Measurements from ENCODE around the gene LCN1. TPM values are rescaled to one million over a fixed set of nuclear protein-coding genes. Genes with fewer than 3 reads are reported as not detected.

Gene LCN1
- total RNA-seq, 2 experiments from 2014 or later: not detected

- TF ChIP-seq, protein P1, sequence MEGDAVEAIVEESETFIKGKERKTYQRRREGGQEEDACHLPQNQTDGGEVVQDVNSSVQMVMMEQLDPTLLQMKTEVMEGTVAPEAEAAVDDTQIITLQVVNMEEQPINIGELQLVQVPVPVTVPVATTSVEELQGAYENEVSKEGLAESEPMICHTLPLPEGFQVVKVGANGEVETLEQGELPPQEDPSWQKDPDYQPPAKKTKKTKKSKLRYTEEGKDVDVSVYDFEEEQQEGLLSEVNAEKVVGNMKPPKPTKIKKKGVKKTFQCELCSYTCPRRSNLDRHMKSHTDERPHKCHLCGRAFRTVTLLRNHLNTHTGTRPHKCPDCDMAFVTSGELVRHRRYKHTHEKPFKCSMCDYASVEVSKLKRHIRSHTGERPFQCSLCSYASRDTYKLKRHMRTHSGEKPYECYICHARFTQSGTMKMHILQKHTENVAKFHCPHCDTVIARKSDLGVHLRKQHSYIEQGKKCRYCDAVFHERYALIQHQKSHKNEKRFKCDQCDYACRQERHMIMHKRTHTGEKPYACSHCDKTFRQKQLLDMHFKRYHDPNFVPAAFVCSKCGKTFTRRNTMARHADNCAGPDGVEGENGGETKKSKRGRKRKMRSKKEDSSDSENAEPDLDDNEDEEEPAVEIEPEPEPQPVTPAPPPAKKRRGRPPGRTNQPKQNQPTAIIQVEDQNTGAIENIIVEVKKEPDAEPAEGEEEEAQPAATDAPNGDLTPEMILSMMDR (conservative IDR thresholded peaks at IDR 0.05; ENCODE audit: low read length): no peak
- TF ChIP-seq EZH2phosphoT487 (IDR thresholded peaks at IDR 0.05; ENCODE audit: borderline replicate concordance, low read depth, low read length): no peak
These were observed 28.2 kb upstream of the LCN1 start for GRCh38 chr9:135492886-135493669.

GRCh38 chr9:135494791-135495559 is 26.3 kb upstream of the LCN1 start:
- POLR2A ChIA-PET: no interaction called here
- Histone ChIP-seq H3K4me2 (ENCODE audit: low read length) (no peak overlapping the region), H3K27ac (ENCODE audit: low read depth, low read length, poor library complexity, severe bottlenecking) (no peak overlapping the region), H2AFZ (ENCODE audit: low read length) (no peak overlapping the region), H3K4me3 (ENCODE audit: low read depth, low read length, poor library complexity, severe bottlenecking) (no peak overlapping the region), H3K79me2 (ENCODE audit: insufficient read depth, low read depth, low read length) (no peaks in the 10 kb centered on the region), H3K36me3 (ENCODE audit: insufficient read depth, low read length) (no peaks in the 10 kb centered on the region), H3K9me3 (ENCODE audit: low read length) (no peaks in the 10 kb centered on the region), H3K9me2 (ENCODE audit: insufficient read depth, low read length) (no peaks in the 10 kb centered on the region), H4K20me1 (ENCODE audit: insufficient read depth, low read length) (no peaks in the 10 kb centered on the region), H3K4me1 (ENCODE audit: insufficient read depth, low read length, poor library complexity, severe bottlenecking) (peaks cover 8% of the 10 kb centered on the region)
- no peak for DNase-seq (ENCODE audit: low spot score)
- TF ChIP-seq, protein P1 (conservative IDR thresholded peaks at IDR 0.05; ENCODE audit: low read length): no peak
- no peak for TF ChIP-seq EZH2phosphoT487 (IDR thresholded peaks at IDR 0.05; ENCODE audit: borderline replicate concordance, low read depth, low read length)
- intact Hi-C loops (cut with micrococcal nuclease; ENCODE audit: unreplicated experiment): no loop called here
- BruUV-seq (replicated peaks): no TSS peak
- CTCF ChIA-PET (ENCODE audit: unreplicated experiment): no interaction called here

More at GRCh38 chr9:135492886-135493669, 28.2 kb upstream of the LCN1 start:
- no TSS peak for BruUV-seq (replicated peaks)
- CTCF ChIA-PET (ENCODE audit: unreplicated experiment): no interaction called here
- H3K9me2 ChIP-seq (ENCODE audit: insufficient read depth, low read length): no peaks in the 10 kb centered on the region
- H4K20me1 ChIP-seq (ENCODE audit: insufficient read depth, low read length): no peaks in the 10 kb centered on the region
- H3K4me3 ChIP-seq (ENCODE audit: low read depth, low read length, poor library complexity, severe bottlenecking): no peak overlapping the region
- POLR2A ChIA-PET: interaction anchor here (0.6 kb wide), 2 partner anchors 19 to 1726 kb away, joined by 3 to 4 read pairs; no protein-coding TSS in a partner anchor
- H3K27ac ChIP-seq (ENCODE audit: low read depth, low read length, poor library complexity, severe bottlenecking): no peak overlapping the region
- no peaks in the 10 kb centered on the region for H3K79me2 ChIP-seq (ENCODE audit: insufficient read depth, low read depth, low read length)
- H3K4me2 ChIP-seq (ENCODE audit: low read length): no peak overlapping the region
- no peaks in the 10 kb centered on the region for H3K9me3 ChIP-seq (ENCODE audit: low read length)
- no peak for DNase-seq (ENCODE audit: low spot score)
- H3K36me3 ChIP-seq (ENCODE audit: insufficient read depth, low read length): no peaks in the 10 kb centered on the region
- H3K4me1 ChIP-seq (ENCODE audit: insufficient read depth, low read length, poor library complexity, severe bottlenecking): no peaks in the 10 kb centered on the region
- intact Hi-C loops (cut with micrococcal nuclease; ENCODE audit: unreplicated experiment): no loop called here
- H2AFZ ChIP-seq (ENCODE audit: low read length): no peak overlapping the region
